GF-D8 (cell line): ENCODE data around the gene SLC25A4.
"Not testable (repeated sequence)": the region's sequence is repeated elsewhere in the genome, so short reads cannot be mapped to it uniquely, and the experiment has no call there.

ENCODE experiments used
- DNase-seq: peaks from one replicate; lab custom pipeline; 2025; lab: John Stamatoyannopoulos, UW

Gene SLC25A4

DNA sequence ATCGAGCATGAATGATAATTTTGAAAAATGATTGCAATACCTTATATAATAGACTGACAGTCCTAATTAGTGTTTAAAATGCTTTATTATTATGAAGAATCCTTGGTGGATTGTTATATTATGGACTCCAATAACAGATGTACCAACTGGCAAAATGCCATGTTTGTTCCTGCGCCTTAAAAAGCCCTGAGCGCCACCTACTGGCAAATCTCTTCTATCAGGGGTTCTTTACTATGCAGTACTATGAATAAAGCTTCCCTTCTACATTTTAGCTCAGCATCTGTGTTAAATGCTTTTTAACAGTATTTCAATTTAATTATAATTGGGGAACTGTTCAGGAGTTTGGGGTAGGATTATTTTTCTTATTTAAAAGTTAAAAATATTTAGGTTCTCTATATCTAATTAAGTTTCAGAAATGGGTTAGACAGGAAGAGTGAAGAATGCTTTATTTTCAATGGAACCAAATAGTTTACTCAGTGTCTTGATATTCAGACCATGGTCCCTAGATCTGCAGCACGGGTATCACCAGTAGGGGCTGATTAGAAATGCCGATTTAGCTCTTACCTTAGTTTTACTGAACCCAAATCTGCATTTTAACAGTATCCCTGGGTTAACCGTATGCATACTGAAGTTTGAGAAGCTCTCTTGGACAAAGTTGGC, 40.7 kb downstream of the SLC25A4 start:
- peak; percentile 38 for DNase-seq

DNA sequence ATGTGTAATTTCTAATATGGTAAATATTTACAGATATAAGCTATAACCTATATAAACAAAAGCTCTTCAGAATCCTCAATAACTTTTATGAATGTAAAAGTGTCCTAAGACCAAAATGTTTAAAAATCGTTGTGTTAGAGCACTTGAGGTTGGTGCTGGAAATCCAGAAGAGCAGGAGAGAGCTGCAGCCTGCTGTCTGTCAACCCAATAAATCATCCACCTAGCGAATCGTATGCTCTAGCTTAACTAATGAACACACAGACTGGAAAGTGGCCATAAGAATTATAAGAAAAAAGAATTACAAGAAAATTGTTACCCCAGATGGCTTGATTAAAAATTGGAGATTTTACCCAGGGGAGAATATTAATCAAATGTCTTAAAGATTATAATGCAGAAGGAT, 43.7 kb downstream of the SLC25A4 start:
- DNase-seq, result no peak

DNA sequence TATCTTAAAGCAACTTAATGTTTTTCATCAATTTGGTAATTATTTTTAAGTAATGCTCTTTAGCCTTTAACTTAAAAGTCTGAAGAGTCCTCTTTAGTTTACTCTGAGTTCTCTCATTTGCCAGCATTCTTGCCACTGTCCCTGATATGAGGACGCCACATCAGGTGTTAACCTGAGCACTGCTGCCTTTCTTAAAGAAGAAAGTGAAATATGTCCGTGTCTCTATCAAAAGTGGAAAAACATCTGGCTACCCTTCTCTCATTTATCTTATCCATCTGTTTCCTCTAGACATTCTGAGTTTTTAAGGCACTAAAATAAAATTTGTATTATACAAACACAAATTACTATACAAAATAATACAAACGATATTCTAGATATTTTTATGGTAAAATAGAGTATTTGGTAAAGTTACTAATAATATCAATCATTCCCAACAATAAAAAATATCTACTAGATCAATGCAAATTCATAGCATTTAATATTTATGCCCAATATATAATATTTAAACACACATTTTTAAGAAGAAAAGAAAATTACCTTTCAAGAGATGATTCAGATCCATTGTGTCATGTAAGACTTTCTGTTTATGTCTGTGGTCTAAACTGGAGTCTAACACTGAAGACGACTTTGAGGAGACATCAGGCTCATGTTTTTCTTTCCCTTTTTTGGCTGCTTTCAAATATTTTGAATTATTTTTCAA, 46.7 kb downstream of the SLC25A4 start:
- no peak for DNase-seq

DNA sequence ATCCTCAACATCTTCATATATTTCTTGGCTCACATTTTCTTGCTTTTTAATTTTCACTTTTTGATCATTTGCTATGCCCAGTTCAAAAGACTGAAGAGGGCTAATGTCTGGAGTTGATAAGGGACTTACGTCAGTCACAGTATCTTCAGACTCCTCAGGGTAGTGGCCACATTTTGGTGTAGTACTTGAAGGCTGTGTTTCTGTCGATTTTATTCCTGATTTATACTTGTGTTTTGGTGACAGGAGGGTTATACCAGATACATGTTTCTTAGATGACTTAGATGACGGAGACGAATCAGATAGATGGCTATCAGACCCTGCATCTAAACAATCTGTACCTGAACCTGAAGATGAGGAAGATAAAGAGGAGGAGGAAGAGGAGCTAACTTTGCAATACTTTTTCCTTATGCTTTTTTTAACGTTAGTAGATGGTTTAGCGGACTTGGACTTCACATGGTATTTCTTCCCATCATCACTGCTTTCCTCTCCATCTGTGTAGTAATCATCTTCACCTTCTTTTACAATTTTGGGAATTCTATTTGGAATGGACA, 47.3 kb downstream of the SLC25A4 start:
- DNase-seq, result no peak

DNA sequence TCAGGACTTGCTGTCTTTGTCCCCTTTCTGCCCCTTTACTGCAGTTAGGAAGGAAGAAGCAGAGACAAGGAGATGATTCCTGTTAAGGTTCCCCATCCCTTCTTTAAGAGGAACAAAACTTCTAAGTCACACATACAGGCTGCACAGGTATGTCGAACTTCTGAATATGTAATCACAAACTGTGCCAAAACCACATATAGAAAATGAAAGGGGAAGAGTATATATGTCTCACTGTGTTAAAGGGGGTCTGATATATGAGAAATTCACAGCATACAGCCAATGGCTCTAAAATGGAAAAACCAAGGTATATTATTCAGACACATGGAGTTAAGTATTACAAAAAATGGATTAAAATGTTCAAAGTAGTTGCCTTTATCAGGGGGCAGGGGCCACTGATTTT, 49.0 kb downstream of the SLC25A4 start:
- no peak for DNase-seq

DNA sequence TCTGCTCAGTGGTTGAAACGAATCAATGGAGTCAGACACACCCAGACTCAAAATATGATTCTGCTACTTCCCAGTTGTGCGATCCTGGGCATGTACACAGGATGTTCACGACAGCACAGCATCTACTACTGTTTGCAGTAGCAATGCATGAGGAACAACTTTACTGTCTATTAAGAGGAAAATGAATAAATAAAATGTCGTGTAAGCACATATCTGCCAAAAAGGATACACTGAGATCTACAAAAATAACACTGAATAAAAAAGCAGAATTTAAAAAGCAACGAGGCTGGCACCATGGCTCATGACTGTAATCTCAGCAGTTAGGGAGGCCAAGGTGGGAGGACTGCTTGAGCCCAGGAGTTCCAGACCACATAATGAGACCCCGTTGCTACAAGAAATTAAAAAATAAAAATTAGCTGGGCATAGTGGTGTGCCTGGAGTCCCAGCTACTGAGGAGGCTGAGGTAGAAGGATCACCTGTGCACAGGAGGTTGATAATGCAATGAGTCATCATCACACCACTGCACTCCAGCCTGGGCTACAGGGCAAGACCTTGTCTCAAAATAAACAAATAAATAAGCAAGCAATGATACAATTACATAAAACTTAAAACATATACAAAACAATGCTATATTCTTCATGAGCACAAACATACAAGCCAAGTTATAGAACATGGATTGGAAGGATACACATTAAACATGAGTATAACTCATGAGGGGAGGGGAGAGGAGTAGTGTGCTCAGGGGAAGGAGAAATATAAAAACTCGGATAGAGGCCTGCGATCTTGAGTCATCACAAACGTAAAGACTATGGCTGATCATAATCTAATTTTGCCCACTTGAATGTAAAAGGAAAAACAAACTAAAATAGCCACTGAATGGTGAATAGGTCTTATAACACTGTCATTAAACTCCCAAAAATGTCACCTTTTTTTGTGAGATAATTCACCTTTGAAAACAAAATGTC, 52.1 kb downstream of the SLC25A4 start:
- no peak for DNase-seq

DNA sequence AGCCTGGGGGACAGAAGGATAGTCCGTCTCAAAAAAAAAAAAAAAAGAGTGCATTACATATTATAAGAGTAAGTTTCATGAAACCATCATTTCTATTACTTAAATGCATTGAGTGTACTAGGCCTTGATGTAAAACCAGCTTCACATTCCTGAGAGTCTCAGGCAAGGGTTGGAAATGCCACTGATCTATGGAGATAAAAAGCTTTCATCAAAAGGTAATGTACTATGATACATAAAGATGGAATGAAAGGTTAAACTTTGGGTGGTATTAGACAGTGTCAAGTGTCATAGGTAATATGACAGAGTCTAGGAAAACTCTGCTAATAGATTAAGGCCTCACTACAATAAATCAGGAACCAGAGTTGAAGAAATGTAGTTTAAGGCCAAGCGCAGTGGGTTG, 53.4 kb downstream of the SLC25A4 start:
- no peak for DNase-seq

DNA sequence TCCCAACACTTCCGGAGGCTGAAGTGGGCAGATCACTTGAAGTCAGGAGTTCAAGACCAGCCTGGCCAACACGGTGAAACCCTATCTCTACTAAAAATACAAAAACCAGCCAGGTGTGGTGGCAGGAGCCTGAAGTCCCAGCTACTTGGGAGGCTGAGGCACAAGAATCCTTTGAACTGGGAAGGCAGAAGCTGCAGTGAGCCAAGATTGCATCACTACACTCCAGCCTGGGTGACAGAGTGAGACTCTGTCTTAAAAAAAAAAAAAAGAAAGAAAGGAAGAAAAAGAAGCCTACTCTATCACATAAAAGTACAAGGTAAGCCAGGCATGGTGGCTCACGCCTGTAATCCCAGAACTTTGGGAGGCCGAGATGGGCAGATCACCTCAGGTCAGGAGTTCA, 55.1 kb downstream of the SLC25A4 start:
- not testable (repeated sequence) for DNase-seq
